OCI-LY7 (cell line): ENCODE data around the gene AKR1E2.

ENCODE experiments used
- EZH2phosphoT487 ChIP-seq: fragments of 200-600 bp; sonication (generic); IDR thresholded peaks from 2 replicates; pipeline ENCODE4 v1.6.1; 2018; ENCODE audit warnings: low read depth, borderline replicate concordance, mild to moderate bottlenecking, mixed run types, antibody characterized with exemption, low read length, moderate library complexity, mixed read lengths
- TF ChIP-seq, protein P1 (sequence below): fragments of 200-600 bp; sonication (generic); conservative IDR thresholded peaks from 2 replicates; pipeline ENCODE4 v1.5.1; 2014; ENCODE audit warnings: mild to moderate bottlenecking, antibody characterized with exemption, low read length, moderate library complexity, mixed read lengths

GRCh38 chr10:4838743-4839142 is 12.7 kb downstream of the AKR1E2 start:
- TF ChIP-seq EZH2phosphoT487: no peak
- TF ChIP-seq, protein P1, sequence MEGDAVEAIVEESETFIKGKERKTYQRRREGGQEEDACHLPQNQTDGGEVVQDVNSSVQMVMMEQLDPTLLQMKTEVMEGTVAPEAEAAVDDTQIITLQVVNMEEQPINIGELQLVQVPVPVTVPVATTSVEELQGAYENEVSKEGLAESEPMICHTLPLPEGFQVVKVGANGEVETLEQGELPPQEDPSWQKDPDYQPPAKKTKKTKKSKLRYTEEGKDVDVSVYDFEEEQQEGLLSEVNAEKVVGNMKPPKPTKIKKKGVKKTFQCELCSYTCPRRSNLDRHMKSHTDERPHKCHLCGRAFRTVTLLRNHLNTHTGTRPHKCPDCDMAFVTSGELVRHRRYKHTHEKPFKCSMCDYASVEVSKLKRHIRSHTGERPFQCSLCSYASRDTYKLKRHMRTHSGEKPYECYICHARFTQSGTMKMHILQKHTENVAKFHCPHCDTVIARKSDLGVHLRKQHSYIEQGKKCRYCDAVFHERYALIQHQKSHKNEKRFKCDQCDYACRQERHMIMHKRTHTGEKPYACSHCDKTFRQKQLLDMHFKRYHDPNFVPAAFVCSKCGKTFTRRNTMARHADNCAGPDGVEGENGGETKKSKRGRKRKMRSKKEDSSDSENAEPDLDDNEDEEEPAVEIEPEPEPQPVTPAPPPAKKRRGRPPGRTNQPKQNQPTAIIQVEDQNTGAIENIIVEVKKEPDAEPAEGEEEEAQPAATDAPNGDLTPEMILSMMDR: no peak
